Activated CD4-positive, CD25-positive, alpha-beta regulatory T cell treated with anti-CD3 and anti-CD28 coated beads, Interleukin-2, amount 50 U/mL, for 24 hours (primary cell): ENCODE results near the gene BRSK1.

Source experiments
- ATAC-seq, 2 donors: fragments of 150-1000 bp; cut with Tn5 transposase; one replicate each; pipeline ENCODE4 v1.10.0; 2021; ENCODE audit warnings: mild to moderate bottlenecking in 1 of 2, moderate library complexity in 1 of 2

BRSK1 gene

GRCh38 chr19:55339105-55339888, 55.5 kb downstream of the BRSK1 start, which contains the start of gene KMT5C:
Gene KMT5C, plus strand, starts transcription at chr19:55339876. Its CDS starts 2,061 bp downstream, at chr19:55341937.
- peak; percentile 84 to 86 for ATAC-seq

GRCh38 chr19:55339889-55340783, 56.3 kb downstream of the BRSK1 start:
- ATAC-seq = no peak

GRCh38 chr19:55340784-55341147, 57.0 kb downstream of the BRSK1 start:
- no peak for ATAC-seq

GRCh38 chr19:55341171-55341588, 57.4 kb downstream of the BRSK1 start:
- ATAC-seq = no peak

- ATAC-seq = no peak
Observed at GRCh38 chr19:55341595-55342531, 58.1 kb downstream of the BRSK1 start.

GRCh38 chr19:55344444-55344843, 60.6 kb downstream of the BRSK1 start:
- ATAC-seq = no peak

- no peak for ATAC-seq
Observed at GRCh38 chr19:55345101-55345817, 61.5 kb downstream of the BRSK1 start.

GRCh38 chr19:55345818-55346724, 62.3 kb downstream of the BRSK1 start:
- no peak for ATAC-seq

- ATAC-seq = no peak
Observed at GRCh38 chr19:55346725-55347441, 63.1 kb downstream of the BRSK1 start.

GRCh38 chr19:55347442-55348009, 63.7 kb downstream of the BRSK1 start:
- ATAC-seq = no peak

GRCh38 chr19:55348317-55349034, 64.7 kb downstream of the BRSK1 start:
- ATAC-seq = no peak

GRCh38 chr19:55350620-55351315, 67.0 kb downstream of the BRSK1 start:
- no peak for ATAC-seq

GRCh38 chr19:55352040-55352439, 68.2 kb downstream of the BRSK1 start:
- ATAC-seq = no peak

GRCh38 chr19:55352549-55353145, 68.8 kb downstream of the BRSK1 start:
- no peak for ATAC-seq

- ATAC-seq = no peak
Observed at GRCh38 chr19:55353356-55353802, 69.6 kb downstream of the BRSK1 start.

GRCh38 chr19:55353803-55354697, 70.3 kb downstream of the BRSK1 start:
- peak; percentile 76 to 87 for ATAC-seq
